ENCODE results near the gene RNGTT.

The RNGTT gene

DNA sequence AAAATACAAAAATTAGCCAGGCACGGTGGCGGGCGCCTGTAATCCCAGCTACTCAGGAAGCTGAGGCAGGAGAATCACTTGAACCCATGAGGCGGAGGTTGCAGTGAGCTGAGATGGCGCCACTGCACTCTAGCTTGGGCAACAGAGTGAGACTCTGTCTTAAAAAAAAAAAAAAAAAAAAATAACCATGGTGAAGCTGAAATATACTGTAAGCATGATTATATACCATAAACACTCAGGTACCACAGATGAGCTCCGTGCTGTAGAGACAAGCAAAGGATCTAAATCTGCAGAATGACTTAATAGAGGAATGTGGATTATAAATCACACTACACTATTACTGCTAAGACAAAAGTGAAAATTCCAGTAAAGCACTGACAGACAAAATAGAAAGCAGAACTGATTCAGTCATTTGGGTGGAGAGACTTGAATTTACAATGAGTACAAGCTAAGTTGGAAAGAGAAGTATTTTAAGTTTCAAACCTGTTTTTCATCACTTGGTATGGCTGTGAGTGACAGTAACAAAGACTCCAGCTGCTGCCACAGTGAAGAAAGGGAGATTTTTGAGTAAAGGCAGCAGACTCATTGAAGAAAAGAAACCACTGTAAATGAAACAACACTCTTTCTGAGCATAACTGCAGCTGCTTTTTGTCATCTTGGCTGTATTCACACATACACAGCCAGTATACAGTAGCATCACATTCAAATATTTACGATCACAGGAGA is 322.1 kb downstream of the RNGTT start:
- no peak for DNase-seq

DNA sequence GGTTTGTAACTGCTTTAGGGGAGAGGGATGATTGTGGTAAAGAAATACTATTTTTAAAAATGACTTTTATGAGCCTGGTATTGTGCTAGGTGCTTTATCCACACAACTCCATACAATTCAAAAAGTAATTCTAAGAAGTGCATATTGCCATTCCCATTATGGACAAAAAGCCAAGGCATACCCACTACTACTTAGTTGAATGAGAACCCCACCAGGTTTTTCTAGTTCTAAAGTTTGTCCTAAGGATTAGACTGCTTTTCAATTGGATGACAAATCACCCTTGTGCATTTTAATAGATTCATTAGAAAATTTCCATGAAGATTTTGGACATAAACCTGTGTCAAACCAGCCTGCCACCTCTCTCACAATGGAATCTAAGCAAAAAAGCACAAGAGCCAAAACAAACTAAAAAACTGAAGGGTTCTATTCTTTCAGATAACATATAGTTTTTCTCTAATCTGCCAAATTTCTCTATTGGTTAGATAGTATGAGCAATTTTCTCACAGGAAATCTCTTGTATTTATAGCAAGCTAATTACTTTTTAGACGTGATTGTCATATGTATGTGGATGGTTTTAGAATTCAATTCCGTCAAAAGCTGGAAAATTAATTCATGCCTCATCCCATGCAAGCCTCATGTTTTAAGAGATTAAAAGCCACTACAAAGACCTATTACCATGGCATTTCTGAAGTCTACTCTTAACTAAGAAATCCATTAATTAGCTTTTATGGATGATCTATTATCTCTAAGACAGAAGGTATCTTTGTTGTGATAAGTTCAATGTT is 325.5 kb downstream of the RNGTT start:
- DNase-seq = no peak

DNA sequence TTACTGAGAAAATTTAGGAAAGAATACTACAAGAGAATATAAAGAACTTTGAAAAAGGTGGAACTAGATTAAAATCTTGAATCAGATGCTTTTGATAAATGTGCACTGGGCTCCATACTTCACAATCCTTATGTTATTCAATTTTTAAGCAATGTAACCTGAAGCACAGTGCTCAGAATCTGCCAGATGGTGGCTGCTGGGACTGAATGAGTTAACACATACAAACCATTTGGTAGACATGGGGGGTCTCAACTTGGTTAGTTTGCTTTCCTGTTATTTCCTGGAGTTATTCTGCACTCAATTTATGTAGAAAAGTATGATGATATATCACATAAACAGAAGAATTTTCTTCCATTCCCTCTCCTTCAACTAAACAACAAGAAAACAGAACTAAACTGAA is 326.5 kb downstream of the RNGTT start:
- no peak for DNase-seq

DNA sequence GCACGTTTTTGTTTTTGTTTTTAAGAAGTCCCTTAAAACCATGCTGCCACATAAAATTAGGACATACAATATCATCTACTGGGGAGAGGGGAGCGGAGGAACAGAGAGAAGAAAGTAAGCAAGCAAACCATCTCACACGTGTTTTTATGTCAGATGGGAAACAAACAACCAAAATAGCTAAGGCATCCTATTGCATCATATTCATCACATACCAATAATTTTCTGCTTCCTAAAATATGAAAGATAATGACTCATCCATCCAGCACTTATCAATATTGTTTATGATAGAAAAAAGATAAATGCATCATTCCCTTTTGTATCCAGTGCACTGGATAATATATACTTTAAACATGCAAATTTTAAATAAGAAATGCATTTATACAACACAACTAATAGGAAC is 329.6 kb downstream of the RNGTT start:
- DNase-seq = no peak

DNA sequence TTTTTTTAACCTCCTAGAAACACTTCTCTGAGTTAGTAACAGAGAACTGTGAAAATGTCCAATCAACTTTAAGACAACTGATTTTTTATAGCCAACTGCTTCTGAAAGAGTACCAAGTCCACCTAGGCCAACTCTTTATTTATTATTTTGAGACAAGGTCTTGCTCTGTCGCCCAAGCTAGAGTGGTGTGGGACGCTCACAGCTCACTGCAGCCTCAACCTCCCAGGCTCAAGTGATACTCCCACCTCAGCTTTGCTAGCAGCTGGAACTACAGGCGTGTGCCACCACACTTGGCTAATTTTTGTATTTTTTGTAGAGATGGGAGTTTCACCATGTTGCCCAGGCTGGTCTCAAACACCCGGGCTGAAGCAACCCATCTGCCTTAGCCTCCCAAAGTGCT is 331.6 kb downstream of the RNGTT start:
- no peak for DNase-seq

DNA sequence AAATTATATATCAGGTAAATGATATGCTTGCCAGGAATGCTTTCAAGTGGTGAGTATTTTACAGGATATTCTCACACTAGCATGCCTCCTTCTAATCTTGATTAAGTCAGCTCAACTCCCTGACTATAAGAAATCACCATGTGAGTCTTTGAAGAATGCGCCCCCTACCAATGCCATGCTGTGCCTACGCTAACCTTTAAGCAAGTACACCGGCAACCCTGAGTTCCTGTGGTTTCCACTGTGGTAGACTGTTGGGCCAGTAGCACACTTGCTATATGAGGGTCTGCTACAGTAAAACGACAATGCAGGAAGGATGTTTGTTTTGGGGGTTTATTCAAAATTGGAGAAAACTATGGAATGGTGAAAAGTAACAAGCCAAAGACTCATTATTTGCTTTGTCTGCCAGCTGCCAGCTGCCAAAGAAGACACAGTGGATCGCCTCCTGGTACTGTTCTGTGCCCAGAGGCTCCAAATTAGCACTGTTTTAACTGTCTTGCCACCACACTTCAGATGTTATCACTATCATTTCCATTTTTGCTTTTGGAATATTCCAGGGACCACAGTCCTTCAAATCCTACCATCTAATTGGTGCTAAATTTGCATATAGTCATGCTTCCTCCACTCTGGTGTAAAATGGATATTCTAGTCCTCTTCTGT is 333.5 kb downstream of the RNGTT start:
- DNase-seq = no peak

DNA sequence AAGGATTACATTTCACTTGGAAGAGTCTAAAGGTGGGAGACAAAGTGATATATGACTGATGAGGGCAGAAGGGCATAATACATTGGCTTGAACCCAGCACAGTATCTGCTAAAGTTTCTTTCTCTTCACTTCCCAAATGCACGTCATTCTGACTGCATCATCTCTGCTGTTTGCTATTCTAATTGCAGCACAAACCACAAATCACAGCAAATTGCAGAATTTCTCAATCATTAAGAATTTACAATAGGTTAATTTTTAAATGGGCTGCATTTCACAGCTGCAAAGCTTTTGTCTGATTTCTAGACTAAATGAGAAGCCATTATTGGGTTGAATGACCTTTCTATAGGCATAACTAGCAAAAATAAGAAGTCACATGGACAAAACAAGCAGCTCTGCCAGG is 337.0 kb downstream of the RNGTT start:
- no peak for DNase-seq

DNA sequence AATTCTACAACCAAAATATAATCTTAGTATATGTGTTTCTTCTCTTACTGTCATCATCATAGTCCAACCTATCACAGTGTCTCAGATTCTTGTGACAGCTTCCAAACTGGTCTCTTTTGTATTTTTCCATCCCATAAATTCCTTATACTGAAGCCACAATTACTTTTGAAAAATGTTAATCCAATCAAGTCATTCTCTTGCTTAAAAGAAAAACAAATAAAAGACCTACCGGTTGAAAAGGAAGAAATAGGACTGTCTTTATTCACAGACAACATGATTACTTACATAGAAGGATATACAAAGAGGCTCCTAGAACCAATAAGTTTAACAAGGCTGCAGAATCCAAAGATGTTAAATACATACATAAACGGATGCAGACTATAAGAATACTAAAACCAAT is 339.9 kb downstream of the RNGTT start:
- DNase-seq = no peak

DNA sequence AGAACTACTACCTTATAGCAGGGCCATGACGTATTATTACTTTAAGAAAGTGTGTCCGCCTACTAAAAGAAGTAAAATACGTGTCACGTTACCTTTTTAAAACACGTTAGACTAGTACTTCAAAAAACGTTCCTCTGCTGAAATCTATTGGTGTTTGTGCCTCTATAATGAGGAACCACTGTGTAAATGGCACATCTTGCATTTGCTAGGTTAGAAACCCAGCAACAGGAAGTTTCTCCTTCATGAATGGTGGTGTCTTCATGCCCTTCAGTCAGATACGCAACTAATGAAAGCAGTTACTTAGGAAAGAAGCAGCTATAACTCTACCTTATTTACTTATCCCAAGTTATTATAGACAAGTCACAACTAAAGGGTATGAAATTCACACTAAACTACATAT is 343.5 kb downstream of the RNGTT start:
- DNase-seq = no peak

DNA sequence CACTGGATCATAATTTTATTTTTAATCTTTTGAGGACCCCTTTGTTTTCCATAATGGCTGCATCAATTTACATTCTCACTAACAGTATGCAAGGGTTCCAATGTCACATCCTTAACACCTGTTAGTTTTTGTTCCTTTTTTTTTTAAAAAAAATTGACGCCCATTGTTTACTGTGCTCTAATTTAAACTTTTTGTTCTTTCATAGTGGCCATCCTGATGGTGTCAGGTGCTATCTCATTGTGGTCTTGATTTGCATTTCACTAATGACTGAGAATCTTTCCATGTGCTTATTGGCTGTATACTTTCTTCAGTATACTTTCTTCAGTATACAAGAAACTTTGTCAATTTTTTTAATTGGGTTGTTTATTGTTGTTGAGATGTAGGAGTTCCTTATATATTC is 347.0 kb downstream of the RNGTT start:
- no peak for DNase-seq

DNA sequence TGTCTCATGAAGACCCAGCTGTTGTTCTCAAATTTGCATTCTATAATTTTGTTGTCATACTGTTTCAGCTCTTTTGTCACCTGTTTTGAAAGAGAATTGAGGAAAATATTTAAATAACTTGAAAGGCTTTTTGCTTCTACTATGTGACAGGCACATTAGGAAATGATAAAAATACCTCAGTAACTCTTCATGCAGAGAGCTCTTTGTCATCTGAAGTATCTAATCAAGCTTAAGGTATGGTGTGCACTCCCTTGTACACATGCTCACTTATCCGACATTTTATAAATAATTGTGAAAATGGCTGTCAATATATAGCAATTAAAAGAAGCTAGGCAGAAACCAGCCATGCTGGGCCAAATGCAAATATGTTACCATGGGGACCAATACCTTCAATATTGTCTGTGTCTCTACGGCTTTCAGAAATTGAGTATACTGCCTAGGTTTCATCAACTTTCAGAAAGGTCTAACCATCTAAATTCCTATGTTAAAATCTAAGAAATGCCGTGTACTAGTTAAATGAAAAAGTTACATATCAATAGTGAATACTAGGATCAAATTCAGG is 349.0 kb downstream of the RNGTT start:
- DNase-seq = no peak

DNA sequence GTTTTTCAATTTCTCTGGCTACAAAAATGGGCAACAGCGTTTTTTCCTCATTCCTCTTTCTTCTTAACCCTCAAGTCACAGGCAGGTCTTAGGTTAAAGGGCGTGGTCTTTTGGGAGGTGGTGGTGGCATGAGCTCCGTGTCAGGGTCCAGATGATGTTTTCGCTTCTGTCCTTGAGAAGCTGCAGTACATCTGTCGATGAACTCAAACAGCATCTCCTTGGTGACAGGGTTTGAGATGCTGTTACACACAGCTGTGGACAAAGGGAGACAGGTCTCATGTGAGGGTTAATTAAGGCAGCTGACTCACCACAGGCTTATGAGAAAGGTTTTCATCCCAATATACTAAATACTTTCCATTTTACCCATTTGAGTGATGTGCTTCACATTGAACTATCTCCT is 350.8 kb downstream of the RNGTT start:
- no peak for DNase-seq

DNA sequence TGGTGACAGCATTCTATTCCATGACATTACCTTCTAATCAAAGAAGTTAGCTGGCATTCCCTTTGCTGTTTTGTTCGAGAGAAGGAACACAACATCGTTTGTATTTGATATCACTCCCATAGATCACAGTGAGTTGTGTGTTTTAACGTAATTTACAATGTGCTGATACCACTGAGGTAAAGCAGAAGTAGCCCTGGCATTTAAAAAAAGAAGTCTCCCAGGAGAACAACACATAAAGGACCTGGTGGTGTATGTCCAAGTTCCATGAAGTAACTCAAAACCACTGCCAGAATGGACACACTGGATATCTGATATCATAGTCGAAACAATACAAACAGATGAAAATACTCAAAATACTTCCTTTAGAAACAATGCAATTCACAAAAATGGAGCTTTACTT is 351.7 kb downstream of the RNGTT start:
- no peak for DNase-seq

DNA sequence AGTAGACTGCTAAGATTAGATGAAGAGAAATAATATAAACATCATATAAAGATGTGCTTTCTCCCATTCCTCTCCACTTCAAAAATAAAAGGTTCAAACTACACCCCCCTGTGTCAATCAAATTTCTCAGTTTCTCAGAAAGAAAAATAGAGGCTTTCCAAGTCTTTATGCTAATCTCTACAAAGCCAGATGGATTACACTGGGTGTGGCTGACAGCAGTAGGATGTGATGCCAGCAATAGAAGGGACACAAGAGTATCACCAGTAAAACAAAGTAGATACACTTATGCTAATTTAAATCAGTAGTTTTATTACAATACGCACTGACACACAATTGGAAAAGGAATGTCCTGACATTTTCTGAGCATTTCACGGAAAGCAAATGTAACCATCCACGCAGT is 353.4 kb downstream of the RNGTT start:
- DNase-seq = no peak

DNA sequence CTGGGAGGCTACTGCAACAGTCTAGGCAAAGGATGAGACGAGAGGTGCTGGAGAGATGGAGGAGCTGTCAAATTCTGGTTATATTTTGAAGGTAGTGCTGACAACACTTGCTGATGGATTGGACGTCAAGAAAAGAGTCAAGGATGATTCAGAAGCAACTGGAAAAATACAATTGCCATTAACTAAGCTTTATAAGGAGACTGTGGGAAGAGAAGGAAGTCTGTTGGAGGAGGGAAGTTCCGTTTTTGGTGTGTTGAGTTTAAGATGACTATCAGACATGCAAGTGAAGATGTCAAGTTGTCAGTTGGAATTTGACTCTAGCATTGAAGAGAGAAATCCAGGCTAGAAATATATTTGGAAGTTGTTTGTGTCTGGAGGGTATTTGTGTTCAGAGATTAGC is 358.1 kb downstream of the RNGTT start:
- DNase-seq = no peak

DNA sequence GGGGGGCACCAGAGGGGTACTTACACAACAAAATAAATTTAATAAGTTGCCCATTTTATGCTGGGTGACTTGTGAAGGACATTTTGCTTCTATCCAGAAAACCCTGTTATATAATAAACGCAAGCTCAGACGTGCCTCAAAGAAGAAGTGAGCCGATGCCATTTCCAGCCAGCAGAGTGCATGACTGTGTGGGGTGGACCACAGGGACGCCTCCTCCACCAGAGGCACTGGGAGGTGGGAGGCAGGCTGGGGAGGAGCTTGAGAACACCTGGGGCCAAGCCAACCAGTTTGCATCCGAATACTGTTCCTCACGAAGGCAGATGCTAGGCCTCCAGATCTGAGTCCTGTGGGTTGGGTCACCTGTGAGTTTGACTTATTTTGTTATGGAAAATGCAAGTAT is 363.8 kb downstream of the RNGTT start:
- no peak for DNase-seq

DNA sequence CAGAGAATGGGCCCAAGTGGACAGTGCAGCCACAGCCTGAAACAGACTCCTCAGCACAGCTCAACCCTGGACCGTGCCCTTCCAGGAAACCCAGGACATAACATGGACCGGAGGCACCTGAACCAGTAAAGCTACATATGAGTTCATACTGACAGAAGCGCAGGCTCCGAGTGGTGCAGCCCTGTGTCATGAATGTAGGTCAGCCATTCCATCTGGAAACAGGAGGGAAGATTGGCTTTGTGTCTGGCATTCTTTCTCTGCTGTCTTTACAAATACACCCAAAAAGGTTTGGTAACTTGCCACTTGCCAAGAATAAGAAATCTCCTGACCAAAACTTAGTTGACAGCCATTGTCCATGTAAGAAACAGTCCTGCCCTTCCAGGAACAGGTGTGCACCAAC is 366.6 kb downstream of the RNGTT start:
- no peak for DNase-seq

DNA sequence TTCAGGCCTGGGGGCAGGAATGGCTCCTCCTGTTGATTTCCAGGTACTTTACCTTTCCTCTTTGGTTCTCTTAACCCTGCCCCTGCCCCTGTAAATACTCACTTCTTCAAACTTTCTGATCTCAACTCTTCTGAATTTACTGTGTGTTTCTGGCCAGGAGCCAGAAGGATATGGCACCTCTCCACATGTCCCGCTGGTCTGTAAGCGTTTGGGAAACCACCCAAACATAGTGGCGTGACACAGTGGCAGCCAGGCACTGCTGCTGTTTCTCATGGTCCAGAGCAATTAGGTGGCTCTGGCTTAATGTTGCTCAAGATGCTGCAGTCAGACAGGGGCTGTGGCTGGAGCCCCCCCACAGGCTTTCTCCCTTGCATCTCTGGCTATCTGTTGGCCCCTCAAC is 374.5 kb downstream of the RNGTT start:
- no peak for DNase-seq

DNA sequence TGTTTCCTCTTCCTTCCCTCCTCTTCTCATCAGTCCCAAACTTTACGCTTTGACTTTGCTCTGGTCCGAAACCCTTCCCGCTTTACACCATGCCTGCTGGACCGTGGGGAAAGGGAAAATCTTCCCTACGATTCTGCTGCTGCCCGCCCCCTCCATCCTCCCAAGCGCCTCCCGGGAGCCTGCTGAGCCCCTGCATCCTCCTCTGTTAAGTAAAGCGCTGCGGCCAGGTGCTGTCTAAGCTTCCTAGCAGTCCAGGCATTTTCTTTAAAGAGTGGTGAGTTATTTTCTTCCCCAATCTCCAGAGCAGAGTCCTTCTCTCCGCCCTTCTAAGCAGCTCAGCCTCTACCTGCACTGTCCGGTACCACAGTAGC is 376.3 kb downstream of the RNGTT start:
- no peak for DNase-seq

DNA sequence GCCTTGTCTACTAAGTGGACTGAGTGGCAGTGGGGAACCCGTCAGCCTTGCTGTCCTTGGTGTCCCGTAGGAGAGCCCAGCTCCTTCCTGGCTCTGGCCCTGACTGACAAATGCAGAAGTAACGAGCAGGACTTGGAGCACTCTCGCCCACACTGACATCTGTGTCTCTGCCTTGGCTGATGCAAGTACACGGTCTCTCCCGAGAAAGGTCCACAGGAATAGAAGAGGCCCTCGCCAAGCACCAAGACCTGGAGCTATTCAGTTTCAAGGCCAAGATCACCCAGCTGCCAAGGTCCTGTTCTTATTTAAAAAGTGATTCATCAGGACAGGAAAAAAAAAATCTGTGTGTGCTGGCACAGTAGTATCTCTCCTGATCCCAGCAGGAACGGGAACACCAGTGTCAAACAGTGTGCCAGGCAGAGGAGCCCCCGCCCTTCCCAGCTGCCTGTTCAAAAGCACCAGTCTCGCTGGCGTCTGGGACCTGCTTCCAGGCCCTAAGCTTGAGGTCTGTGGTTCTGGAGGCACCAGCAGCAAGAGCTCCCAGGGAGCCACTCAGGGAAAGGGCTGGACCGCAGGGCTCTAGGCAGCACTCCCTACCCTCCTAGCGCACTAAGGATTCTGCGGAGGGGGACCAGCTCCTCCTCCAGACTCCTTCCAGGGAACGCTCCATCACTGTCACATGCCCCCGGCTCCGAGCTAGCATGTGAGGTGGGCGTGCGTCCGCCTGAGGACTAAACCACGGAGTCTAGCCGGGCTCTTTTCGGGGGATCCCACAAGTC is 376.9 kb downstream of the RNGTT start:
- no peak for DNase-seq

DNA sequence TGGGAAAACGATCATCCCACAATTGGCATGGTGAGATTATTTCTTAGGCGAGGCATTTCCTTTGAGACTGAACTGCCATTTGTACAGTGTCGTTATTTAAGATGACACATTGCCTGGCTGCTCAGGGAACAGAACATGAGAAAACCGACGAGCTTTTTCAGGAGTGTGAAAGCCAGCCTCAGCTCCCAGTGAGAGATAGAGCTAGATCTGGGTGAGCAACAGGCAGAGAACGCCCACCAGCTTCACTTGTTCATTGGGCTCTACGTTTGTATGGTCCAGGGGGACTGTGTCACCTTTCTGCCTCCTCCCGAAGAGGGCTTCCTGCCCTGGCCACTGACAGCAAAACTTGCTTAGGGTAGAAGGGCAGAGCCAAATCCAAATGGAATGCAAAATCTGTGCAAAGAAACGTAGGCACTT is 378.1 kb downstream of the RNGTT start:
- no peak for DNase-seq

DNA sequence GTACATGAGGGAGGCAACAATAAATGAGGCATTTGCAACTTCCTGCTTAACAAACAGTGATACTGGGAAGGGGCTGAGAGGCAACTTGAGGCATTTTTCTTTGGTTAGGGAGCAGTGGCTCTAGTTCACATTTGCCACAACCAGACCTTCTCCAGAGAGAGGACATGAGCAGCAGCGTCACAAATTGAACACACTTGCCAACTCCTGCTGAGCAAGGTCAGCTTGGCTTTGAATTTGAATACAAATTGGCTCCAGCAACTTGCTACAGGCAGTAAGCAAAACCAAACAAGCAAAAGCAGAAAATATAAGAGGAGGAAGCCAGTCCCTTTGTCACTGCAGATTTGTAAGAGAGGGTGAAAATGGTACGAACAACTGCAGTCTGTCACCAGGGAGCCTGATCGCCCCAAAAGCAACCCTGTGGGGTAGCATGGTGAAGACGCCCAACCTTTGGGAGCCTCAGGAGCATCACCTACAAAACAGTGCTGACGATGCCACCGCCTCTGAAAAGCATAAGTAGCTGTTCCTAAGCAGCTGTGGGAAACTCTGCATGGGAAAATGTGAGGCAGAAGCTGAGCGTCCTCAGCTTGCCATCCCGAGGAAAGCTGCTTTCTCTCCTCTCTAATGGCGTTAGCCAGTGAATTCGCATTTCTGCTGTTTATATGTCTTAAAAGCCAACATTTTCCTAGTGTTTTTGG is 378.7 kb downstream of the RNGTT start:
- DNase-seq = no peak

DNA sequence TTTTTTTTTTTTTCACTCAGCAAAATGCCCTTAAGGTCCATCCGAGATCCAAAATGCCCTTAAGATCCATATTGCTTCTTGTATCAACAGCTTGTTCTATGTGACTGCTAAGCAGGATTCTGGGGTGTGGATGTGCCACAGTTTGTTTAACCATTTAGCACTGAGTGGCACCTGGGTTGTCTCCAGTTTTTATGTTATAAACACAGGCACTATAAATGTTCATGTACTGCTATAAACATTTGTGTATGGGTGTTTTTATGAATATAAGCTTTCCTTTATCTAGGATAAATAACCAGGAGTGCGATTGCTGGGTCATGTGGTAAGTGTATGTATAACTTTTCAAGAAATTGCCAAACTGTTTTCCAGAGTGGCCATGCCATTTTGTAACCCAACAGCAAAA is 386.0 kb downstream of the RNGTT start:
- no peak for DNase-seq

All from activated effector memory CD4-positive, alpha-beta T cell treated with Interleukin-2 at 50 U/mL for 16 hours (primary cell).